ENCODE results near the gene MYL6.

The MYL6 gene

DNA sequence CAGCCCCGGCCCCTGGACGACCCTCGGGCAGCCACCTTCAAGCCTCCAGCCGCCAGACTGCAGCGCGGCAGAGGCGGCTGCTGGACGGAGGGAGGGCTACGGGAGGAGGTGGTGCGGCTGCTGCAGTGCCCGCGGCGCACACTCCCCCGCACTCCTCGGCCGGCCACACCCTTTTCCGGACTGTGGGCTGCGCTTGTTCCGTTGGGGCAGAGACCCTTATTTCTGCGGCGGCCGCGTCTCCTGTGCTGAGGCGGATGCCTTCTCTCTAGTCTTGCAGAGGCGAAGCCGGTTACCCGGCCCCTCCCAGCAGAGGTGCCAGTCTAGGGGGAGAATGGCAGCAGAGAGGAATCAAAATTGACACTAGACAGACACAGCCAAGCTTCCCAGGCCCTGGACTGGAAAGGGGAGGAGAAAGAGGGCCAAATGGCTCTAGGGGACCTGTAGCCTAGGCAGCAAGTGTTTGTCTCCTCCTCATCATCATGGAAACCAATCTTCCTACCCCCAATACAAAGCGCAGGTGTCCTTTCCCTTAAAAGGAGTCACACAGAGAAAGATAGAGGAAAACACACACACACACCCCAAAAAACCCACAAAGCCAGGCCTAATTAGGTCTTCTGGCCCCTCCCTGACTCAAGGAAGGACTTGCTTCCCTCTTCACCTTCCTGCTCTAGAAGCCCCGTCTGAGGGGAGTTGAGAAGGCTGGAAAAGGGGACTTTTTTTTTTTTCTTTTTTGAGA lies 28.8 kb upstream of the MYL6 start:
- no peak for DNase-seq (ENCODE audit: low read depth)

DNA sequence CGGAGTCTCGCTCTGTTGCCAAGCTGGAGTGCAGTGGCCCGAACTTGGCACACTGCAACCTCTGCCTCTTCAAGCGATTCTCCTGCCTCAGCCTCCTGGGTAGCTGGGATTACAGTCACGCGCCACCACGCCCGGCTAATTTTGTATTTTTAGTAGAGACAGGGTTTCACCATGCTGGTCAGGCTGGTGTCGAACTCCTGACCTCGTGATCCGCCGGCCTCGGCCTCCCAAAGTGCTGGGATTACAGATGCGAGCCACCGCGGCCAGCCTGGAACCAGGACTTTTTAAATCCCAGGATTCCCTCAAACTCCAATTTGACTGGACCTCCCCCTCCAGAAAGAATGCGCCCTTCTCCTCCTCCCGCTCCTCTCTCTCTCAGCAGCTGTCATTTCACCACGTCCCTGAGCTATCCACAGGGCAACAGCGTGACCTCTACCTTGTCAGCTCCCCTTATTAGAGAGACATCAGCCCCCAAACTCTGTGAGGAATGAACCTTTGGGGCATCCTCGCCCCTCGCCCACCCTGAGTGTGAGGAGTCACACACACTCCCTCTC lies 28.1 kb upstream of the MYL6 start:
- no peak for DNase-seq (ENCODE audit: low read depth)

DNA sequence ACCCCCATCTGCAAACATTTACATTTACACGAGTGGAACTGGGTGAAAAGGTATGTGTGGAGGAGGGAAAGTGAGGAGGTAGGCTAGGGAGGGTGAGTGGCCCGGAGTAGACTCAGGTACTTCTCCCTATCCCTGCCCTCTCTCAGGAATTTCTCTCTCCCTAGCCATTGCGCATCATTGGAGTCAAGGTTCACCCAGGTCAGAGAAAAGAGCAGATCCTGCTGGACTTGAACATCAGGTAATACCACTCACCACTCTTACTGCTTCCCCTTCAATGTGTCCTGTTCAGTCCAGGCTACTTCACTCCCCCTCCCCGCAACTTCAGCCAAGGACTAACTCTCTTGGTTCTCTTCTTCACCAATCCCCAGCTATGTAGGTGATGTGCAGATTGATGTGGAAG lies 27.3 kb upstream of the MYL6 start:
- DNase-seq (ENCODE audit: low read depth) = no peak

DNA sequence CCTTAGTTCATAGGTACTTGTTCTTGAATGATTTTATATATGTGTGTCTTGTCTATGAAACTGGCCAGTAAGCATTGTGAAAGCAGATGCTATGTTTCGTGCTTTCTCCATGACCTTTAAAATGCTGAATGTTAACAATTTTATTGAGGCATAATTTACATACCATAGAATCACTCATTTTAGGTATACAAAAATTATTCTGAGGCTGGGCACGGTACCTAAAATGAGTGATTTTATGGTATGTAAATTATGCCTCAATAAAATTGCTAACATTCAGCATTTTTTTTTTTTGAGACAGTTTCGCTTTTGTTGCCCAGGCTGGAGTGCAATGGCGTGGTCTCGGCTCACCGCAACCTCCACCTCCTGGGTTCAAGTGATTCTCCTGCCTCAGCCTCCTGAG lies 23.3 kb upstream of the MYL6 start:
- DNase-seq (ENCODE audit: low read depth) = no peak

DNA sequence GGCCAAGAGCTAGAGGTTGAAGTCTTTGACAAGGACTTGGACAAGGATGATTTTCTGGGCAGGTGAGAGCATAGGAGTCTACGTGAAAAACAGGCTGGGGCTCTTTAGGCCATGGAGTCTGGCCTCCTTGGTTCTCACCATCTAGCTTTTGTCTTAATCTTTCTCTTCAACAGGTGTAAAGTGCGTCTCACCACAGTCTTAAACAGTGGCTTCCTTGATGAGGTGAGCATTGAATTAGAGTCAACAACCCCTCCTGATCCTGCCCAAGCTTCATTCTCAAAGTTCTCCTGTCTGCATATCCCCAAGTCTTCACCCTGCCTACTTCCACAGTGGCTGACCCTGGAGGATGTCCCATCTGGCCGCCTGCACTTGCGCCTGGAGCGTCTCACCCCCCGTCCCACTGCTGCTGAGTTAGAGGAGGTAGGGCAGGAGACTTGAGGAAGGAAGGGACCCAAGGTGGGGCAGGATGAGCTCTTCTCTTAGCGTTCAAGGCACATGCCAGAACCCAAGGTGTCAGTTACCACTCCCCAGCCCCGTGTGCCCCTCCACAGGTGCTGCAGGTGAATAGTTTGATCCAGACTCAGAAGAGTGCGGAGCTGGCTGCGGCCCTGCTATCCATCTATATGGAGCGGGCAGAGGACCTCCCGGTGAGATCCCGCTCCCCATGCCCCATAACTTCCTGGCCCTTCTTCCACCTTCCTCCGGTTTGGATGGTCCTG lies 20.1 kb upstream of the MYL6 start:
- DNase-seq (ENCODE audit: low read depth) = no peak

DNA sequence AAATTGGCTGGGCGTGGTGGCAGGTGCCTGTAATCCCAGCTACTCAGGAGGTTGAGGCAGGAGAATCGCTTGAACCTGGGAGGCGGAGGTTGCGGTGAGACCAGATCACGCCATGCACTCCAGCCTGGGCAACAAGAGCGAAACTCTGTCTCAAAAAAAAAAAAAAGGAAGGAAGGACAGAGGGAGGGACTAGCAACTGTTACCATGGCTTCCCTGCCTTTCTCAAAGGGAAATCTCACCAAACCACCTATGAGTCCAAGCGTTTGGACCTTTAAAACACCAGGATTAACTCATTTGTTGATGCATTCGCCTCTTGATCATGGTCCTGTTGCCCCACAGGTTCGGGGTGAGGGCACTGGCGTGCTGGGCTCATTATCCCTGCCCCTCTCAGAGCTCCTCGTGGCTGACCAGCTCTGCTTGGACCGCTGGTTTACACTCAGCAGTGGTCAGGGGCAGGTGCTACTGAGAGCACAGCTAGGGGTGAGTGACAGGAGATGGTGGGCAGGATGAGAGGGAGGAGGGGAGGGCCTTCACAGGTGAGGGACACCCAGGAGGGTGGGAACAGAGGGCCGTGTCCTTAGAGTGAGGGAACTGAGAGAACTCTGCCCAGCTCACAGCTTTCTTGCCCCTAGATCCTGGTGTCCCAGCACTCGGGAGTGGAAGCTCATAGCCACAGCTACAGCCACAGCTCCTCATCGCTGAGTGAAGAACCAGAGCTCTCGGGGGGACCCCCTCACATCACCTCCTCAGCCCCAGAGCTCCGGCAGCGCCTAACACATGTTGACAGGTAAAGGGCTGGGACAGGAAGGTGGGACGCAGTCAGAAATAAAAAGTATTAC lies 16.0 kb upstream of the MYL6 start:
- DNase-seq (ENCODE audit: low read depth) = no peak

DNA sequence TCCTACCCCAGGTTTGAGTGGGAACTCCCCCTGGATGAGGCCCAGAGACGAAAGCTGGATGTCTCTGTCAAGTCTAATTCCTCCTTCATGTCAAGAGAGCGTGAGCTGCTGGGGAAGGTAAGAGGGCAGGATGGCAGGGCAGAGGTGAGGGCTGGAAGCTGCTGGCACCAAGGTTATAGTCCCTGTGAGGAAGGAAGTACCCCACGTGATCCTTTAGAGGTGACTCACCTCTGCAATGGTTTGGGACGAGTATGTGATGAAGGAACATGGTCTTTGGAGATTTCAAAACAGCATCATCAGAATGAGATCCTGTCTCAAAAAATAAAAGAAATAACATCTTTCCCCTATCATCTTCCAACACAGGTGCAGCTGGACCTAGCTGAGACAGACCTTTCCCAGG lies 14.9 kb upstream of the MYL6 start:
- no peak for DNase-seq (ENCODE audit: low read depth)

DNA sequence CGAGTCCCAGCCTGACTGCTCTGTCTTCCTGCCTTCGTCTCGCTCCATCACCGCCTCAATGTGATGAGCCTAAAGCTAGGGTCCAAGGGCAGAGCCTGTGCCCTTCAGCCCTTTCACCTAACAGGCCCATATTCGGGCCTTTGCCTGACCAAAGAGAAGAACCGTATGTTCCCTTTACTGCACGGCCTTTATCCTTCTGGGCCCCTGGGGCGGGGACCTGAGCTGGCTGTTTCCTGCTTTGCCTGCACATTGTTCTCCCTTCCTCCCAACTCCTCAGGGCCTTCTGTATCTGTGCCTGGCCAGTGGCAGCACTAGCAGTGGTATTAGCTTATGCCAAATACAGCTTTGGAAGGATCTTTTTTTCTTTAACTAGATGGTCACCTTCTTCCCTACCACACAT lies 14.3 kb upstream of the MYL6 start:
- no peak for DNase-seq (ENCODE audit: low read depth)

DNA sequence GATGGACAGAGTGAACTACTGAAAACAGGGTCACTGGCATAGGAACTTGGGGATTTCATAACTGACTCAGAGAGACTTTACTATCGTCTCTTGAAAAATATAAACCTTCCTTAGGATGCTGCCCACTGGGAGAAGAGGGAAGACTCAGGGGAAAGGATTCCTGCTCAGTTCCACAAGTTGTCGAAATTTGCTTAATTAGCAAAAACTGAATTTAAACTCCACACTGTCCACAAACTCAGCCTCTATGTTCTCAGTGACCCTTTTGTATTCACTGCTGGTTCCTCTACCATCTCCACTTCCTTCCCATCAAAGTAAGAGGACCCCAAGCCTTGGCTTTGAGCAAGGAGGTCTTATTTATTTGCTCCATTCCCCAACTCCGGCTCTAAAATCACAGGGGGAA lies 12.9 kb upstream of the MYL6 start:
- no peak for DNase-seq (ENCODE audit: low read depth)

DNA sequence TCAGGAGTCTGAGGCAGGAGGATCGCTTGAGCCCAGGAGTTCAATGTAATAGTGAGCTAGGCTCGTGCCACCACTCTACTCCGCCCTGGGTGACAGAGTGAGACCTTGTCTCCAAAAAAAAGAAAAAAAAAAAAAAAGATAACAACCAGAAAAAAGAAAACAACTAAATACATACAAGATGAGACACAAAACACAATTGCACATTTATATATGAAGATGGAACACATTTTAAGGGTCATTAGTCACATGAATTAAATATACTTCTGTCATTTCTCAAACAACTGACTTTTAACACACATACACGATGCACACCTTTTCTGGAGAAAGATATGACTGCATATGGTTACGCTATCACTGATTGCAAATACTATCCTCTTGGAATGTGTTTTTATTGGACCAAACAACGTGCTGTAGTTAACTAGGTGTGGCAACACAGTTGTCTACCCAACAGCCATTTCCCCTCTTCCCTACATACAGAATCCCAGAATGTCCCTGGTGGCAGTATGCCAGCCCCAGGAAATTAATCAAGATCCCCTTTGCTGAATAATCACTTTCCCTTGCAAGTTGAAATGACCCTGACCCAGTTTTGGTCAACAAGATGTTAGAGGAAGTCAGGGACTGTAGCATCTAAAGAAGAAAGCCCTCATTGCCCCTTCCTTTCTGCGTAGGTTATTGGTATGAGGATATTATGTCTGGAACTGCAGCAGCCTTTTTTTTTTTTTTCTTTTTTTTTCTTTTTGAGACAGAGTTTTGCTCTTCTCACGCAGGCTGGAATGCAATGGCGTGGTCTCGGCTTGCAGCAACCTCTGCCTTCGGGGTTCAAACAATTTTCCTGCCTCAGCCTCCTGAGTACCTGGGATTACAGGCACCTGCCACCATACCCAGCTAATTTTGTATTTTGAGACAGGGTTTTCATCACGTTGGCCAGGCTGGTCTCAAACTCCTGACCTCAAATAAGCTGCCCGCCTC lies 11.4 kb upstream of the MYL6 start:
- no peak for DNase-seq (ENCODE audit: low read depth)

DNA sequence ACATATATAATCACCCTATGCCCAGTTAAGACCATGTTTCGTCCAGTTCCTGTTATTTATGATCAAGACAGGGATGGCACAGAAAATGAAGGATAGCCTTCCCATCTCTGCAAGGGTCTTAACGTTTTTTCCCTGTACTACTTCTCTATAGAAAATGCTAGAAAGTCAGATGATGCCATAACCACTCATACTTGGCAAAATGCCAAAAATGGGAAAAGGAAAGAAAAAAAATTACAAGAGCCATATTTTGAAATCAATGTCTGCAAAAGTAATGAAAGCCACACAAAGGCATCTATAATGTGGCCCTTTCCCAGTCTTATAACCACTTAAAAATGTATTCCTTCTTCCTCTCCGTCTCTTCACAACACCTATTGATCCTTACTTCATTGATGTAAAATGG lies 7.6 kb upstream of the MYL6 start:
- DNase-seq (ENCODE audit: low read depth) = no peak

DNA sequence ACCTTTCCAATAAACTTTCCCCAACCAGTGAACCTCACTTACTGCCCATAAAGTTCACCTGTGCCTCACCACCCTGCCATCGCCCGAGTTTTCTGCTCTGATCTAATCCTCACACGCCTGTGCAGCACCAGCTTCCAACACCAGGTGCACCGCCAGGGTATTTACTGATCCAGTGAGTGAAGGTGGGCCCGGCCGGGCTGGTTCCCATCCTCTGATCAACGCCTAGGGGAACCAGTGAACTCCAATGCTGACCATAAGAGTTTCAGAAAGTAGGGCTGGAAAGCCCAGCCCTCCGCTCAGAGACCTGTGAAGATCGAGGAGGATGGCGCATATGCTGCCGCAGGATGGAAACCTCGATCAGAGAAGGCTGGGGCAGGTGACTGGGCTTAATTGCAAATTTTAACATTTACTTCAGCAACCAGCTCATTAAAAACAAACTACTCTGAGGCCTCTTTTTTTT lies 6.5 kb upstream of the MYL6 start:
- no peak for DNase-seq (ENCODE audit: low read depth)

DNA sequence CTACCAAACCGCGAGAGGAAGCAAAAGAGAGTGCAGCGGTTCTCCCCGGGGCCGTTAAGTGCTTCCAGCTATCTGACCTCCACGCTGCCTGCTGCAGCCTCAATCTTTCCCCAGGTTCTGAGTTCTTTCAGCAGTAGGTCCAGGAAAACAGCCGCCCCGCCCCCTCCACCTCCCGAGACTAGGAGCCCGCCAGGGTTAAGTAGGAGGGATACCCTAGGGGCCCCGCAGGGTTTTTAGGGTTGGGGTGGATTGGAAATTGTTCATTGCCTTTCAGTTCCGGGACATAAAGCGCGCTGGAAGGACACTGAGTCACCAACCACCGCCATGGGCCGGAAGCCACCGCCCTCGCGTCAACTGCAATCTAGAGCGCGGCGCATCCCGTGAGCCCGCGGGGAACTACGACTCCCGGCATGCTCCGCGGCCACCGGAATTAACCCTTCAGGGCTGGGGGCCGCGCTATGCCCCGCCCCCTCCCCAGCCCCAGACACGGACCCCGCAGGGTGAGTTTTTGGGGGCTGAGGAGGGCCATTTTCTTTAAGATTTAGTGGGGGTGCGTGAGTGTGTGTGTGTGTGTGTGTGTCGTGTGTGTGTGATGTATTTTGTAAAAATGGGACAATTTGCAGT lies 5.9 kb upstream of the MYL6 start, which contains the start of gene MYL6B:
TSS of gene MYL6B (plus strand) at position 456 of the 624 bp plus-strand sequence. CDS start 1,332 bp downstream, outside the sequence.
- peak; percentile 47 for DNase-seq (ENCODE audit: low read depth)

DNA sequence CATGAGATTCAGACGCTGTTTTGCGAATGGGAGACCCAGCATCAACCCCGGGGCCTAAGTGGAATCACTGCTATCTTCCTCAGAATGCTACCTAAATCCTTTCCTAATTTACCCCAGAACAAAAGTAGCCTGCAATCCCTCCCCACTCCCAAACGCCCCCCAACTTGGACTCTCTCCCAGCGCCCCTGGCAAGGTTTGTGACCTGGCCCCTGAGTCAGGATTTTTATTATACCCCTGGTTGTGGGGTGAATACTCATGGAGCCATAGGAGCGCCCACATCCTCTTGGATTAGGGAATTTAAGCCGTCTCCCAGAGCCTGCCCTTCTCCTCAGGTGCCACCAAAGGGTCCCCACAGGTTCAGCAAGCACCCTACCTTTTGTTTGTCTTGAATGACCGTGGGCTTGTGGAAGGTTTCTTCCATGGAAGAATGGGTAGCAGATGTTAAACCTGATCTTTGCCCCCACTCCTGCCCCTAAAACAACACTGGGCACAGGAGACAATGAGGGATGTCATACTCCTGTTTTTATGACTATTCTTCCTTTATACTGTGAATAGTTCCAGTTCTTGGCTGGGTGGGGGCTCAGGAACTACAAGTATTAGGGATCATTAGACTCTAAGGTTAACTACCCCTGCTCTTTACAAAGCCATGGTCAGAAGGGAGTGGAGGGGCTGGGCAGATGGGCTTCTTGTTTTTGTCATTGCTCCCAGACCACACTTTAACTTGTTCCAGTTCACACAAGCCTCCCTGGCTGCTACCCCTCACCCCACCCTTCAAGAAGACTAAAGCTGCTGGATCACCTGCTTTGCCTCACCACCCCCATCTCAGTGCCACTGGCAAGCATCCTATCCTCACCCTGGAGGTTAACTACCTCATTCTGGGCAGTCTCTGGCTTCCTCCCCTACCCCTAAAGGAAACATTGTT lies 5.1 kb upstream of the MYL6 start:
- no peak for DNase-seq (ENCODE audit: low read depth)

DNA sequence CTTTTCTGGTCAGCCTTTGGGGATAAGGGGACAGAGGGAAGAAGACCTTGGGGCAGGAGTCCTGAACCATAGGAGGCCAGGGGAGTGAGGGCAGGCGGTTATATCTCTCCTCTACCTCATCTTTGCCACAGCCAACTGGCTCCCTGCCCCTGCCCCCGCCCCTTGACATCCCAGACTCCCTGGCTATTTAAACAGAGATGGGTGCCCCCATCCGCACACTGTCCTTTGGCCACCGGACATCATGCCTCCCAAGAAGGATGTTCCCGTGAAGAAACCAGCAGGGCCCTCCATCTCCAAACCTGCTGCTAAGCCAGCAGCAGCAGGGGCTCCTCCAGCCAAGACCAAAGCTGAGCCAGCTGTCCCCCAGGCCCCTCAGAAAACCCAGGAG lies 4.5 kb upstream of the MYL6 start:
- no peak for DNase-seq (ENCODE audit: low read depth)

DNA sequence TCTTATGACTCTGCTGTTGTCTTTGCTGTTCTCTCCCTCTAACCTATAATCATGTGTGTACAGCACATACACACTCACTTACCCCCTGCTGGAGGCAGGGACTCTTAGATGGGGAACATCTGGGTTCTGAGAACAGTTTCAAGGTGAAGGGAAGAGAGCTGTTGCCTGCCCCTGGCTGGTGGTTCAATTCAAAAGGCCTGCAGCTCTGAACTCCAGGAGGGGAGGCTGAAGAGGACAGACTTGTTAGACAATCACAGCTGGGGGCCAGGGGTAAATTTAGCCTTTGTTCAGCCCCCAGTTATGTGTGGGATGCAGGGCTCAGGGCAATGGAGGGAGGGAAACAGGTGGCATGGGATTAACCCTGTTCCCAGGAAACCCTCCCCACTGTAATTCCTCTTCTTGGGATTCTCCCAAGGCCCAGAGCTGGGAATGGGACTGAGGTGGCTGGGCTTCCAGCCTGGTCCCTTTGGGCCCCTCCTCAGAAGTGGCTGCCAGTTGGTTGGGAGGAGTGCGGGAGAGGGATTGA lies 3.9 kb upstream of the MYL6 start:
- DNase-seq (ENCODE audit: low read depth) = no peak

DNA sequence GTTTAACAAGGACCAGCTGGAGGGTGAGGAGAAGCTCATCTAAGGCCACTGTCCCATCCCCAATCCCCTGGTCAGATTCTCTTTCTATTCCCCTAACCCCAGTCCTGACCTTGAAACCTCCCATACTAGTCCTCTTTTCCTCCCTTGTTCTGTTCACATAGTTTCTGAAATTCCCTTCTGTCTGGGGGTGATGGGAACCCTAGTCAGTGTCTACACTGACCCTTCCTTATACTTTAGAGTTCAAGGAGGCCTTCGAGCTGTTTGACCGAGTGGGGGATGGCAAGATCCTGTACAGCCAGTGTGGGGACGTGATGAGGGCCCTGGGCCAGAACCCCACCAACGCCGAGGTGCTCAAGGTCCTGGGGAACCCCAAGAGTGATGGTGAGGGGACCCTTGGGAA lies 3.3 kb upstream of the MYL6 start:
- no peak for DNase-seq (ENCODE audit: low read depth)

DNA sequence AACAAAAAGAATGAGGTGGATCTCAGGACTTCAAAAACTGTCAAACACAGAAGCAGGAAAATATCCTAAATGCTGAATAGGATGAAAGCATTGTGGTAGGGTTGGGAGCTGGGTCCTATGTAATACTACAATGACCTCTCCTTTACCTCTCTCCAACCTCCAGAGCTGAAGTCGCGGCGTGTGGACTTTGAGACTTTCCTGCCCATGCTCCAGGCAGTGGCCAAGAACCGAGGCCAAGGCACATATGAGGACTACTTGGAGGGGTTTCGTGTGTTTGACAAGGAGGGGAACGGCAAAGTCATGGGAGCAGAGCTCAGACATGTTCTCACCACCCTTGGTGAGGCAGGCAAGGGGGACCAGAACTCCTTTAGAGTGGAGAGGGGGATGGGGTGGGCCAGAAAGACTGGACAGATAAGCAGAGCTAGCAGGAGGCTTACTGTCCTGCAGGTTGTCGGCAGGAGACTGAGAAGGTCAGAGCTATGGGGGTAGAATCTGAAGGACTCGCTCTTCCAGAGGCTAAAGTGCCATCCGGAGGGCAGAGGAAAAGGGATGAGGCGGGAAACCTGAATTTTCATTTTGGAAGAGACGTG lies 2.8 kb upstream of the MYL6 start:
- no peak for DNase-seq (ENCODE audit: low read depth)
